B cell (primary cell): ENCODE measurements around the gene ING3. TPM values are rescaled to one million over a fixed set of nuclear protein-coding genes. Genes with fewer than 3 reads are reported as not detected.

Source experiments
- ATAC-seq: fragments of 200-7000 bp; cut with Tn5 transposase; one replicate; pipeline ENCODE4 v1.10.0; 2021; ENCODE audit warnings: low read depth, mild to moderate bottlenecking, moderate number of reproducible peaks, moderate library complexity
- CTCF ChIA-PET: fragments of 350-600 bp; sonication (Branson Sonifier 250); formaldehyde crosslinking; loops from one replicate; lab custom pipeline; 2021; ENCODE audit warnings: antibody characterized with exemption, inconsistent platforms; lab: Charles Lee
- POLR2A ChIA-PET: fragments of 350-600 bp; sonication (Branson Sonifier 250); formaldehyde crosslinking; loops from one replicate; lab custom pipeline; 2021; ENCODE audit warnings: antibody characterized with exemption; lab: Charles Lee
- DNase-seq: peaks from one replicate; pipeline ENCODE4 v3.0.0; 2013
- H2AFZ ChIP-seq: 2 replicates; pipeline ENCODE4 v1.6.1; 2012; ENCODE audit warnings: mild to moderate bottlenecking, low read depth, low read length; ENCODE audit not compliant: insufficient read depth, poor library complexity, severe bottlenecking
- H3K27ac ChIP-seq, 2 donors: 1 replicate in 1 of 2; 2 replicates in 1 of 2; pipeline ENCODE4 v1.5.1; 2012 to 2013; ENCODE audit warnings: low read length in 2 of 2, mild to moderate bottlenecking in 2 of 2, moderate library complexity in 1 of 2
- H3K27me3 ChIP-seq, 4 experiments: fragments of 200-600 bp in 1 of 4; sonication (generic) in 1 of 4; replicated peaks in 1 of 4; 1 replicate in 2 of 4; 2 replicates in 2 of 4; pipeline versions ENCODE4 v1.6.1 to v1.7.0; 2013 to 2016; ENCODE audit warnings: low read length in 3 of 4, mild to moderate bottlenecking in 2 of 4, mixed read lengths in 1 of 4, moderate library complexity in 1 of 4; ENCODE audit not compliant: insufficient read depth in 4 of 4, control insufficient read depth in 3 of 4; ENCODE audit errors: control extremely low read depth in 1 of 4
- H3K36me3 ChIP-seq, 2 experiments: replicated peaks in 1 of 2; 1 replicate in 1 of 2; 2 replicates in 1 of 2; pipeline versions ENCODE4 v1.6.1 to v1.7.1; 2013; ENCODE audit warnings: low read length in 1 of 2; ENCODE audit not compliant: insufficient read depth in 2 of 2, control insufficient read depth in 1 of 2; ENCODE audit errors: control extremely low read depth in 1 of 2, extremely low read depth in 1 of 2
- H3K4me1 ChIP-seq, 2 donors: fragments of 200-600 bp in 1 of 2; sonication (generic) in 1 of 2; 1 replicate in 1 of 2; 2 replicates in 1 of 2; pipeline versions ENCODE4 v1.5.1 to v1.6.1; 2013 to 2017; ENCODE audit warnings: low read length in 2 of 2; ENCODE audit not compliant: control insufficient read depth in 2 of 2, insufficient read depth in 2 of 2
- H3K4me2 ChIP-seq: replicated peaks from 2 replicates; pipeline ENCODE3; 2012; ENCODE audit warnings: mild to moderate bottlenecking, low read depth, low read length; ENCODE audit not compliant: poor library complexity, severe bottlenecking
- H3K4me3 ChIP-seq, 5 experiments: fragments of 200-600 bp in 1 of 5; sonication (generic) in 1 of 5; 1 replicate in 3 of 5; 2 replicates in 2 of 5; pipeline versions ENCODE4 v1.5.1 to v1.7.0; 2011 to 2016; ENCODE audit warnings: low read length in 4 of 5, mild to moderate bottlenecking in 4 of 5, low read depth in 2 of 5, control low read depth in 1 of 5, moderate library complexity in 1 of 5; ENCODE audit not compliant: insufficient read depth in 1 of 5; ENCODE audit errors: control extremely low read depth in 1 of 5, extremely low read depth in 1 of 5
- H3K79me2 ChIP-seq: fragments of 200-600 bp; sonication (generic); one replicate; pipeline ENCODE4 v1.6.0; 2016; ENCODE audit warnings: low read length; ENCODE audit not compliant: control insufficient read depth, insufficient read depth
- H3K9ac ChIP-seq: fragments of 200-600 bp; sonication (generic); 2 replicates; pipeline ENCODE4 v1.6.1; 2017; ENCODE audit warnings: mild to moderate bottlenecking, low read length, moderate library complexity
- H3K9me3 ChIP-seq, 3 donors: one replicate each; pipeline versions ENCODE4 v1.6.1 to v1.7.1; 2013; ENCODE audit warnings: low read length in 2 of 3; ENCODE audit not compliant: control insufficient read depth in 2 of 3, insufficient read depth in 1 of 3; ENCODE audit errors: control extremely low read depth in 1 of 3
- H4K20me1 ChIP-seq: 2 replicates; pipeline ENCODE4 v1.6.0; 2012; ENCODE audit warnings: mild to moderate bottlenecking, low read length; ENCODE audit not compliant: insufficient read depth, control insufficient read depth, poor library complexity, severe bottlenecking
- H3K27ac Mint-ChIP-seq: one replicate; pipeline ENCODE4 v1.8.0; 2021; ENCODE audit warnings: mixed read lengths
- H3K27me3 Mint-ChIP-seq: one replicate; pipeline ENCODE4 v1.8.0; 2021; ENCODE audit warnings: mixed read lengths
- H3K4me1 Mint-ChIP-seq: one replicate; pipeline ENCODE4 v1.8.0; 2021; ENCODE audit warnings: mixed read lengths
- H3K4me3 Mint-ChIP-seq: one replicate; pipeline ENCODE4 v1.8.0; 2021; ENCODE audit warnings: mixed read lengths
- H3K9me3 Mint-ChIP-seq: one replicate; pipeline ENCODE4 v1.8.0; 2022; ENCODE audit warnings: mixed read lengths; ENCODE audit not compliant: insufficient read depth
- EZH2 ChIP-seq: IDR thresholded peaks from 2 replicates; pipeline ENCODE4 v1.6.1; 2012; ENCODE audit warnings: borderline replicate concordance, low read depth, mild to moderate bottlenecking, moderate library complexity, low read length; ENCODE audit not compliant: insufficient read depth, poor library complexity, severe bottlenecking
- WGBS: methylation state at CpG from one replicate; pipeline ENCODE4 v1.1.5; 2013; ENCODE audit warnings: missing lambda C conversion rate; ENCODE audit not compliant: insufficient coverage; 5-methylcytosine and 5-hydroxymethylcytosine counted together
- intact Hi-C: fragments of 100-400 bp; cut with micrococcal nuclease; formaldehyde crosslinking; loops from one replicate; pipeline ENCODE4 v1.10.0; 2022
- polyA plus RNA-seq: library from polyadenylated mRNA; depleted of rRNA; stranded (reverse); fragments of >200 nt; gene quantifications from 2 replicates; pipeline ENCODE4 v1.2.3, GENCODE V29; 2012
- total RNA-seq, 2 donors: library from RNA; stranded (reverse); fragments of 120-200 nt in 1 of 2; gene quantifications; 1 replicate in 1 of 2; 2 replicates in 1 of 2; pipeline versions ENCODE4 v1.2.3 to v1.2.4, GENCODE V29; 2013 to 2022
- TF ChIP-seq, protein P1 (sequence below): fragments of 200-600 bp; IDR thresholded peaks from one replicate; pipeline ENCODE4 v1.8.0; 2022; ENCODE audit warnings: antibody characterized with exemption, mild to moderate bottlenecking

The ING3 gene
- total and polyA plus RNA-seq, 2 donors (not counting 1 experiment from before 2014, with no cell fraction given) = 29.5 to 38.0 TPM

DNA sequence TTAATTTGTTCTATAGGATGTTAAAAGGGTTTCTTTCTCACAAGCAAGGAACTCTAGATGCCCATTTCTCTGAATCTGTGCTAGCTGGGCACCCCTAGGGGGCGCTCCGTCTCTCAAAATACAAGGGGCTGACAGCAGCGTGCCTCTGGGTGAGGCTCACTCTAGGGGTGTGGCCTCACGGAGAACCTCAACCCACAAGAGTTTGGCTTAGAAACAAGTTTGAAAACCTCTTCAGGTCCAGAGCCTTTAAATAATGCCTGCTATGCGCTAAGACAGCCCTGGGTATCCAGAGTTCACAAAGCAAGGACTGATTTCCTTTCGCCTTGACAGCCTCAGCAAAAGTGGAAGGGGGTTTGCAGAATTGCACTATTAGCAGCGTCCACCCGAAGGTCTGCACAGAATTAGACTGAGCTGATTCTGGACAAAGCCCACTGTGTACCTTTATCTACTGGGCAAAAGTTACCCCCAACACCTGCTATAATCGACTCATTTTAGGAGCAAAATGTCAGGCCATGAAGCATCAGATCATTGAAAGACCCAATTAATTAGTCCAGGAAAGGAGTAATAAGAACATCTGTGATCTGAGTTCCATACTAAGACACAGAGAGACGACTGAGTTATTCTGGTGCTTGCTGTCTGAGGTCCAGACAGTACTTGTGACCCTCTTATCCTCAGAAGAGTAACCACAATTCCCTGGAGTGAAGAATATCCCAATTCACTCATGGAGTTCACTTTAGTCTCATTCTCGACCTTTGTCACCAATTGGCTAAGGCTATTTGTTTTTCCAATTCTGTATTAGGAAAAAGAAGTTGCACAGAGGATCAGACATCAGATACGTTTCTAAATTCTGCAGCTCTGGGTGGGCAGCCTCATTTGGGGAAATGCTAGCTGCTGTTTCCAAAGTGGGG lies 37.4 kb downstream of the ING3 start:
- H3K79me2 ChIP-seq = no peaks in the 10 kb centered on the region
- peaks cover 0 to 20% (median 18%) of the 10 kb centered on the region in 4 experiments for H3K27me3 ChIP-seq
- peaks cover 24% of the 10 kb centered on the region in 2 donors for H3K4me1 ChIP-seq
- H3K27ac Mint-ChIP-seq = no peak overlapping the region
- DNase-seq (peak; percentile 89), ATAC-seq (peak; percentile 95)
- H3K4me3 ChIP-seq = peak overlapping the region; percentile 29 to 77 (median 49)
- no peaks in the 10 kb centered on the region for H3K9me3 Mint-ChIP-seq
- CTCF ChIA-PET = interaction anchor here (0.7 to 7.3 kb wide), 18 partner anchors 8 to 1006 kb away, joined by 3 to 85 read pairs (median 6); partner anchors contain the start of gene ING3
- TF ChIP-seq, protein P1, sequence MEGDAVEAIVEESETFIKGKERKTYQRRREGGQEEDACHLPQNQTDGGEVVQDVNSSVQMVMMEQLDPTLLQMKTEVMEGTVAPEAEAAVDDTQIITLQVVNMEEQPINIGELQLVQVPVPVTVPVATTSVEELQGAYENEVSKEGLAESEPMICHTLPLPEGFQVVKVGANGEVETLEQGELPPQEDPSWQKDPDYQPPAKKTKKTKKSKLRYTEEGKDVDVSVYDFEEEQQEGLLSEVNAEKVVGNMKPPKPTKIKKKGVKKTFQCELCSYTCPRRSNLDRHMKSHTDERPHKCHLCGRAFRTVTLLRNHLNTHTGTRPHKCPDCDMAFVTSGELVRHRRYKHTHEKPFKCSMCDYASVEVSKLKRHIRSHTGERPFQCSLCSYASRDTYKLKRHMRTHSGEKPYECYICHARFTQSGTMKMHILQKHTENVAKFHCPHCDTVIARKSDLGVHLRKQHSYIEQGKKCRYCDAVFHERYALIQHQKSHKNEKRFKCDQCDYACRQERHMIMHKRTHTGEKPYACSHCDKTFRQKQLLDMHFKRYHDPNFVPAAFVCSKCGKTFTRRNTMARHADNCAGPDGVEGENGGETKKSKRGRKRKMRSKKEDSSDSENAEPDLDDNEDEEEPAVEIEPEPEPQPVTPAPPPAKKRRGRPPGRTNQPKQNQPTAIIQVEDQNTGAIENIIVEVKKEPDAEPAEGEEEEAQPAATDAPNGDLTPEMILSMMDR = peak; percentile 98
- no peak for TF ChIP-seq EZH2
- peak overlapping the region; percentile 52 for H3K9ac ChIP-seq
- no peaks in the 10 kb centered on the region for H3K9me3 ChIP-seq
- POLR2A ChIA-PET = interaction anchor here (1.3 kb wide), 1 partner anchor 37 kb away, joined by 3 read pairs; the partner anchor contains the start of gene ING3
- H3K27ac ChIP-seq = no peak overlapping the region
- peak overlapping the region; percentile 47 for H2AFZ ChIP-seq
- no peaks in the 10 kb centered on the region for H4K20me1 ChIP-seq
- H3K4me1 Mint-ChIP-seq = peaks cover 23% of the 10 kb centered on the region
- WGBS = 3% methylated on average over 10 of the region's 12 CpGs
- peaks cover 44% of the 10 kb centered on the region for H3K27me3 Mint-ChIP-seq
- H3K36me3 ChIP-seq = no peaks in the 10 kb centered on the region
- H3K4me3 Mint-ChIP-seq = peak overlapping the region; percentile 95
- H3K4me2 ChIP-seq = peak overlapping the region; percentile 86
- intact Hi-C loops = loop anchor here (1.0 to 5.0 kb wide), 7 partner anchors 37 to 1007 kb away; partner anchors contain the start of gene FAM3C
